Fibroblast of lung (primary cell): ENCODE results near the gene ST6GAL1.

Source experiments
- EZH2 ChIP-seq: IDR thresholded peaks from 2 replicates; pipeline ENCODE4 v1.5.1; 2012; ENCODE audit warnings: low read length, control low read depth, mild to moderate bottlenecking; ENCODE audit errors: missing control alignments
- TF ChIP-seq, protein P1 (sequence below), 2 donors: IDR thresholded peaks in 1 of 2; conservative IDR thresholded peaks in 1 of 2; 1 replicate in 1 of 2; 2 replicates in 1 of 2; pipeline ENCODE4 v1.5.1; 2011 to 2012; ENCODE audit warnings: low read length in 2 of 2, control low read depth in 1 of 2, inconsistent platforms in 1 of 2, low read depth in 1 of 2, mild to moderate bottlenecking in 1 of 2

DNA sequence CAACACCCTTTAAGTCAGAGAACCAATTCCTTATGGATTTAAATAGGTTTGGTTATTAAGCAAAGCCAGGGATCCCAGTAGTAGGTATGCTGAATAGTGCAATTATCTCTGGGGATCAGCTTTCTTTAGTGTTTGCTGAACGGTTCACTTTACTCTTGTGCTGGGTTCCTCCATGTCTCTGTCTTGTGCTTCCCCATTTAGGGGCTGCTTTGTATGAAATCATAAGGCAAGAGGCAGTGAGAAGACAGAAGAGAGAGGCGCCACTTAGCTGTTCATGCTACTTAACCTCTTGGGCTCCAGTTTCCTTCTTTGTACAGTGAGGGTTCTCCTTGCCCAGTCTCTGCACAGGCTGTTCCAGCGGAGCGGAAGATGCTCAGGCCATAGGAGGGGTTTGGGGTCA, 3.5 kb downstream of the ST6GAL1 start:
- TF ChIP-seq EZH2, result no peak
- TF ChIP-seq, protein P1, sequence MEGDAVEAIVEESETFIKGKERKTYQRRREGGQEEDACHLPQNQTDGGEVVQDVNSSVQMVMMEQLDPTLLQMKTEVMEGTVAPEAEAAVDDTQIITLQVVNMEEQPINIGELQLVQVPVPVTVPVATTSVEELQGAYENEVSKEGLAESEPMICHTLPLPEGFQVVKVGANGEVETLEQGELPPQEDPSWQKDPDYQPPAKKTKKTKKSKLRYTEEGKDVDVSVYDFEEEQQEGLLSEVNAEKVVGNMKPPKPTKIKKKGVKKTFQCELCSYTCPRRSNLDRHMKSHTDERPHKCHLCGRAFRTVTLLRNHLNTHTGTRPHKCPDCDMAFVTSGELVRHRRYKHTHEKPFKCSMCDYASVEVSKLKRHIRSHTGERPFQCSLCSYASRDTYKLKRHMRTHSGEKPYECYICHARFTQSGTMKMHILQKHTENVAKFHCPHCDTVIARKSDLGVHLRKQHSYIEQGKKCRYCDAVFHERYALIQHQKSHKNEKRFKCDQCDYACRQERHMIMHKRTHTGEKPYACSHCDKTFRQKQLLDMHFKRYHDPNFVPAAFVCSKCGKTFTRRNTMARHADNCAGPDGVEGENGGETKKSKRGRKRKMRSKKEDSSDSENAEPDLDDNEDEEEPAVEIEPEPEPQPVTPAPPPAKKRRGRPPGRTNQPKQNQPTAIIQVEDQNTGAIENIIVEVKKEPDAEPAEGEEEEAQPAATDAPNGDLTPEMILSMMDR (conservative IDR thresholded peaks at IDR 0.05 in 1 of 2, IDR thresholded peaks at IDR 0.05 in 1 of 2; ENCODE audit: low read depth in 1 of 2, low read length in 2 of 2), result no peak
